Thyroid gland (tissue), 4 donors: Measurements from ENCODE around the gene TMEM127.
A peak's percentile ranks its signal among the peaks of the same experiment; 100 is the strongest.

Experiments used
- CTCF ChIP-seq, 6 experiments: fragments of 200-600 bp in 3 of 6; fragments of 450-650 bp in 3 of 6; sonication (generic) in 3 of 6; IDR thresholded peaks; one replicate each; pipeline ENCODE4 v1.5.1; 2016 to 2019; ENCODE audit warnings: antibody characterized with exemption in 6 of 6, mild to moderate bottlenecking in 2 of 6, inconsistent platforms in 1 of 6, moderate library complexity in 1 of 6
- POLR2A ChIP-seq, 2 donors: fragments of 450-650 bp; IDR thresholded peaks; one replicate each; pipeline ENCODE4 v1.6.1; 2017; ENCODE audit warnings: antibody characterized with exemption in 2 of 2, mild to moderate bottlenecking in 2 of 2, moderate library complexity in 1 of 2

DNA sequence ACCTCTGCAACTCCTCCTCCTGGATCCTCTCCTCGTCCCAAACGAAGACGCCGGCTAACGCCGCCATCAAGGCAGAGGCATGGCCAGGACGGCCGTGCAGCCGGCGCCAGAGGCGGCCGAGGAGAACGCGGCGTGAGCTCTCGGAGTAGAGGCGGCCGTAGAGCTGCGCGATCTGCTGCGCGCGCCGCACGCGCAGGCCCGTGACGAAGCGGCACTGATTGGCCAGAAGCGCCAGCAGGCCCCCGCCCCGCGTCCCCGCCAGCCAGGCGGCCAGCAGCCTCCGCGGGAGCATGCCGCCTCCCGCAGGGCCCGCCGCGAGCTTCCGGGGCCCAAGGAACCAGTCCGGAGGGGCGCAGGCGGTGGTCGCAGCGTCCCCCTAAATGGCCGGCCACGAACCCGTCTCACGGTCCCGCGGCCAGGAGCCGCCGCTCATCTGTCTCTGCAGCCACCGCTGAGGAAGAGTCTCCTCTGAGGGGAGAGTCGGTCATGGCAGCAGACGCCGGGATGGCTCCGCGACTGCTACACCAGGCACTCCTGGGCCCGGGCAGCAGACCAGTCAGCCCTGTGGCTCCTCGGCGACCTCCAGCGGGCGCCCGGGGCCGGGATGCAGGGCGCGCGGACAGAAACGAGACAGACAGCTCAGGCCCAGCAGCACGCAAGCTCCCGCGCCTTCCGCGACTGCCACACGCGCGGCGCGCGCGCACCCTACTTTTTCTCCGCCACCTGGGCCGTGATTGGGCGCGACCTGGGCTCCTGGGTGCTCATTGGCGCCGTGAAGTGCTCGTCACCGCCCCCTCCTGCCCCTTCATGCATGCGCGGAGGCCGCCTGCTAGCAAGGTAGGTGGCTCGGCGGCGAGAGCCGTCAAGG is 57.4 kb downstream of the TMEM127 start, which contains the start of gene STARD7:
- peak in 1 of 6 experiments; percentile 0 for TF ChIP-seq CTCF (IDR thresholded peaks at IDR 0.05)
- TF ChIP-seq POLR2A (IDR thresholded peaks at IDR 0.05): peak; percentile 80 to 97
